CD4-positive, alpha-beta T cell treated with Interleukin-6 for 4 hours (primary cell): ENCODE measurements around the gene HOOK2.
"Not testable (repeated sequence)": the region's sequence is repeated elsewhere in the genome, so short reads cannot be mapped to it uniquely, and the experiment has no call there.

Experiments
- DNase-seq: peaks from one replicate; pipeline ENCODE4 v3.0.0-alpha.2; 2020; ENCODE audit warnings: mixed read lengths

HOOK2 gene

DNA sequence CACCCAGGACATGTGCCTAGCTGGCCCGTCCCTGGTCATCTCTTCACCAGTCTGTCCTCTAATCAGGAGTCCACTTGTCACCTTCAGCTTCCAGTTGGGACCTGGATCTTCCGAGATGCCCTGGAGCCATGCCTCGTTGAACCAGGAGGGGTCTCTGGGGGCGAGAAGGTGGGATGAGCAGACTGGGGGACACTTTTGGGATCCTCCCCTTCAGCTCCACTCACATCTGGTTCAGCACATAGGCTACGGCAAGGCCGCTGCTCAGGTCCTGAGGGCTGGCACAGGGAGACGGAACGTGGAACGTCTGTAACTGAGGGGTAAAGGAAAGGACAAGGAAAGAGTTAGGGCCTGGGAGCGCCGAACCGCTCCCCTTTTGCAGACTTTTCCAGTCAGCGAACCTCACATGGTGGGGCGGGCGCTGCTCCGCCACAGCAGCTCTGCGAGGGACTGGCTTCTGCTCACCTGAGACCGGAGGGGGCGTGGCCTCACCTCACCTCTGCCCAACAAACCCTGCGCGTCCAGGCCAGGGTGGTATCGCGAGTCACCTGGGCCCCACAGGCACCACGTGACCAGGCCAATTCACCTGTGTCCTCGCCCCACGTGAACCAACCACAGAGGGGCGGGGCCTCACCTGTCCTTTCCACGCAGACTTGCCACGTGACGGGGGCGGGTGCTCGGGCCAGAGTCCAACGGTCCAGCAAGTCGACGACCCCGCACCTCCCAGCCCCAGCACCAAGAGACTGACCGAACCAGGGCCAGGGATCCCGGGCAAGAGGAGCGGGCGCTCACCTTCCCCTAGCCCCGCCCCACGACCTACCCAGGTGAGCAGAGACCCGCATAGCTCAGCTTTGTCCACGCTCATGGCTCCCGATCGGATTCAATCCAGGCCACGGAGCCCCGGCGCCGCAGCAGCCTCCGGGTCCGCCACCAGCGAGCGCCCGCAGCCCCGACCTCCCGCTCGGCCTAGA, at the start of gene HOOK2:
TSS of gene HOOK2 (minus strand) at position 965 of the 968 bp plus-strand sequence. CDS start at position 862, 103 bp downstream.
- peak; percentile 71 for DNase-seq

- DNase-seq: no peak
These were observed 46.4 kb upstream of the HOOK2 start for GRCh38 chr19:12821761-12822160.

DNA sequence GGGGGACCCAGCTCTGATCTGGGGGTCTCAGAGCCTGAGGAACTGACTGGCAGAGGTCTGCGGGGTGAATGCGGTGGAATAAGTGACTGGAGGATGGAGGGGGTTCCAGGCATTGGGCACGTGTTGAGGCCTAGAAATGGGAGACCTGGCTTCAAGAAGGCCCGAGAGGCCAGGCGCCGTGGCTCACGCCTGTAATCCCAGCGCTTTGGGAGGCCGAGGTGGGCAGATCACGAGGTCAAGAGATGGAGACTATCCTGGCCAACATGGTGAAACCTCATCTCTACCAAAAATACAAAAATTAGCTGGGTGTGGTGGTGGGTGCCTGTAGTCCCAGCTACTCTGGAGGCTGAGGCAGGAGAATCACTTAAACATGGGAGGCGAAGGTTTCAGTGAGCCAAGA, 42.5 kb upstream of the HOOK2 start:
- not testable (repeated sequence) for DNase-seq

- not testable (repeated sequence) for DNase-seq
These were observed 41.8 kb upstream of the HOOK2 start for GRCh38 chr19:12817188-12817587.

DNA sequence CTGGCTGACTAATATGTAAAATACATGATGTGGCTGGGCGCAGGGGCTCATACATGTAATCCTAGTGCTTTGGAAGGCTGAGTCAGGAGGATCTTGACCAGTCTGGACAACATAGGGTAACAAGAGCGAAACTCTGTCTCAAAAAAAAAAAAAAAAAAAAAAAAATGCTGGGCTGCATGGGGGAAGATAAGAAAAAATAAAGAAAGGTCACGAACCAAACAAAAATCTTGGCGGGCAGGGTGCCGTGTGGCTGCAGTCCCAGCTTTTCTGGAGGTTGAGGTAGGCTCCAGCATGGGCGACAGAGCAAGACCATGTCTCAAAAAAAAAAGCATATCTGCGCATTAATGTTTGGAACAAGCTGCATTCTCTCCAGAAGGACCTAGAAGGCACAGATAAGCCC, 39.7 kb upstream of the HOOK2 start:
- no peak for DNase-seq

GRCh38 chr19:12806242-12807081, 31.1 kb upstream of the HOOK2 start, which contains the start of gene RNASEH2A:
Gene RNASEH2A, plus strand, starts transcription at chr19:12806584. Its CDS starts 90 bp downstream, at chr19:12806674.
- DNase-seq: peak; percentile 90

DNA sequence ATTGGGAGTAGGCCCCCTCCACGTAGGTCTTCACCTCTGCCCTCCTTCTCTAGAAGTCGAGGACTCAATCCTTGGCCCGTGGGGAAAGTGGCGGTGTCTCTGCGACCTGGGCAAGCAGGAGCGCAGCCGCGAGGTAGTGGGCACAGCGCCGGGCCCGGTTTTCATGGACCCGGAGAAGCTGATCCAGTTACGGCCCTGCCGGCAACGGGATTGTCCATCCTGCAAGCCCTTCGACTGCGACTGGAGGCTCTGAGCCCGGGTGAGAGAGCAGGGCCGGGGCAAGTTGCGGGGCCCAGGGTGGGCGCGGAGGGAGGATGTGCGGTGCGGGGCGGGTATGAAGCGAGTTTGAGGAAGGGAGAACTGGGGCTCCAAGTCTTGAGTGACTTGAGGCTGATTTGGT, 28.7 kb upstream of the HOOK2 start:
- no peak for DNase-seq

- DNase-seq: no peak
These were observed 27.1 kb upstream of the HOOK2 start for GRCh38 chr19:12802267-12803106.

DNA sequence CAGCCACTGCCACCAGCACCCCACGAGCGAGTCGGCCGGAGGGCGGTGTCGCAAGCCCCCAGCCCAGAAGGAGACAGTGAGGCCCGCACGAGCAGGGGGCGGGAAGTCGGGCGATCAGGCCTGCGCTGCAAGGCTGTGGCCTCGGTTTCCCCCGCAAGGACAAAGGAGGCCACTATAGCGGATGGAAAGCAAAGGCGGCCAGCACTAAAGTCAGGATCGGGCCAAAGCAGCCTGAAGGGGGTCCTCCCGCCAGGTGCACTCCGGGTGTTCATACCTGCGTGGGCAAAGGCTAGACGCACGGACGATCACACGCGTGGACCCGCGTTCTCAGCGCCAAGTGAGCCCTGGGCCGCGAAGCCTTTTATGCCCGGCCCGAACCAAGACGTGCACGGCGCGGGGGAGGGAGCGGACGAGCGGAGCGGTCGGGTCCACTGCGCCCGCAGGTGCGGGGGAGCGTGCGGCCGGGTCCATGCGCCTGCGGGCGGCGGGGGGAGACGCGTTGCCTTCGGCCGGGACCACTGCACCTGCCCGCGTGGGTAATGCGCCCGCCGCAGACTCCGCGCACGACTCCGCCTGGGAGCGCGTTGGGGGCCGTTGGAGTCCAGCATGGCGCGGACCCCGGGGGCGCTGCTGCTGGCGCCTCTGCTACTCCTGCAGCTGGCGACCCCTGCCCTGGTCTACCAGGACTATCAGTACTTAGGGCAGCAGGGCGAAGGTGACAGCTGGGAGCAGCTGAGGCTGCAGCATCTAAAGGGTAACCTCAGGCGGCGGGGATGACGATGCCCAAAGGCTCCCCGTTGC, 26.3 kb upstream of the HOOK2 start, which contains the start of the genes PRDX2 and THSD8:
TSS of gene PRDX2 (minus strand) at position 335 of the 801 bp plus-strand sequence. CDS start 539 bp downstream, outside the sequence.
TSS of gene THSD8 (plus strand) at position 604 of the 801 bp plus-strand sequence. CDS start at position 607, 3 bp downstream.
- peak; percentile 80 for DNase-seq

- DNase-seq: peak; percentile 34
These were observed 25.6 kb upstream of the HOOK2 start for GRCh38 chr19:12800923-12801465.

DNA sequence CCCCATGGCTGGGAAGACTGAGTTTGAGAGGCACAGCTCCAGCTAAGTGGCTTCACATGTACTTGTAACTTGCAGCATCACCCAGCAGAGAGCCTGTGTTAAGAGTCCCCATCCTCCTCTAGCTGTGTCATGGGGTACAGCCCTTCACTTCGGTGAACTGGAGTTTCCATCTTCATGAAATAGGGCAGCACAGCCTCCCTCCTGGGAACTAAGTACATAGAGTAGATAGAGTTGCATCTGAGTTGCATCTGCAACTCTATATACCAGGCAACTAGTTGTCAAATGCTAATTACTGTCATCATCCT, 25.1 kb upstream of the HOOK2 start:
- DNase-seq: no peak

DNA sequence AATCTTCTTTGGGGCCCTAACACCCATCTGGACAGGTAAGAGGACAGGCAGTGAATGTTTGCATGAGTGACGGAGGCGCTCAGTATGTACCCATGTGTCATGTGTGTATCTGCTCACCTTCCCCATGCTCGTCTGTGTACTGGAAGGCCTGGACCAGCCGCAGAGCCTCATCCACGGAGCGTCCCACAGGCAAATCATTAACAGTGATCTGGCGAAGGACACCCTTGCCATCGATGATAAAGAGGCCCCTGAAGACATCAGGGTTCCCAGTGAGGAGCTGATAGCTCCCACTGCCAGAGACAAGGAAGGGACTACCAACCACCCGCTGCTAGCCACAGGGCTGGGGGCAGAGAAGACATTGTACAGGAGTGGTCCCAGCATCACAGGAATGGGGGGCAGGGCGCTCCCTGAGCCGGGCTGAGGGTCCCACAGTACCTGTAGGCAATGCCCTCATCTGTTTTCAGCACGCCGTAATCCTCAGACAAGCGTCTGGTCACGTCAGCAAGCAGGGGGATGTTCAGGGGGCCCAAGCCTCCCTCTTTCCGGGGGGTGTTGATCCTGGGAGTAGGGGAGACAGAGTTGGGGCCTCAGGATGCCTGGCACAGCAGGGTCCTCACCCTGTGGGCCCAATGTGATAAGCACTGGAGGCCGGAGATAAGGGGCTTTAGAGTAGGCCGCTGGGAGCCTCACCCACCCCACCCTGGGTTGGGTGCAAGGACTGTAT, 24.6 kb upstream of the HOOK2 start:
- no peak for DNase-seq

- DNase-seq: not testable (repeated sequence)
These were observed 22.3 kb upstream of the HOOK2 start for GRCh38 chr19:12797607-12798006.

DNA sequence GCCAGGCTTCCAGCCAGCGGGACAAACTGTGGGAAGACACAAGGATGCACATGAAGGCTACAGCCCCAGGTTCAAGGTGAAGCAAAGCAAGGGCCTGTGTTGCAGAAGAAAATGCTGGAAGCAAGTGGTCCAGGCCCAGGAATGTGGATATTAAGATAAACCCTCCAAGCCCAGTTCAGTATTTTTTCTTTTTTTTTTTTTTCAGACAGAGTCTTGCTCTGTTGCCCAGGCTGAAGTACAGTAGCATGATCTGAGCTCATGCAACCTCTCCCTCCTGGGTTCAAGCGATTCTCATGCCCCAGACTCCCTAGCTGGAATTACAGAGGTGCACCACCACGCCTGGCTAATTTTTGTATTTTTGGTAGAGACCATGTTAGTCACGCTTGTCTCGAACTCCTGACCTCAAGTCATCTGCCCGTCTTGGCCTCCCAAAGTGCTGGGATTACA, 21.8 kb upstream of the HOOK2 start:
- DNase-seq: no peak

- peak; percentile 82 for DNase-seq
These were observed 21.1 kb upstream of the HOOK2 start for GRCh38 chr19:12796146-12797071.

- no peak for DNase-seq
These were observed 19.6 kb upstream of the HOOK2 start for GRCh38 chr19:12794971-12795381.

GRCh38 chr19:12794196-12794941, 19.0 kb upstream of the HOOK2 start:
- DNase-seq: no peak
